ENCODE measurements around the gene ZFHX3. TPM values are rescaled to one million over a fixed set of nuclear protein-coding genes. Genes with fewer than 3 reads are reported as not detected.

The ZFHX3 gene
- total and polyA plus RNA-seq, 2 donors (not counting 3 experiments of a cell fraction or from before 2014, with no cell fraction given) = 3.7 to 18.8 TPM

GRCh38 chr16:72845322-72846020 lies 202.5 kb downstream of the ZFHX3 start:
- Histone ChIP-seq H3K4me3 (replicated peaks in 1 of 3; ENCODE audit: insufficient read depth in 1 of 3, low read depth in 1 of 3, low read length in 3 of 3) (no peak overlapping the region), H4K20me1 (replicated peaks; ENCODE audit: control insufficient read depth, extremely low read depth, insufficient read depth, low read length) (no peaks in the 10 kb centered on the region), H3K9me1 (replicated peaks; ENCODE audit: control insufficient read depth, extremely low read depth, insufficient read depth, low read length) (no peaks in the 10 kb centered on the region), H3K27ac (ENCODE audit: insufficient read depth, low read depth, low read length) (no peak overlapping the region), H3K79me2 (ENCODE audit: control insufficient read depth, insufficient read depth, low read length) (no peaks in the 10 kb centered on the region), H3K9ac (replicated peaks; ENCODE audit: extremely low read depth, insufficient read depth, low read length) (no peak overlapping the region), H3K4me2 (ENCODE audit: insufficient read depth, low read length) (no peak overlapping the region), H3K27me3 (ENCODE audit: control insufficient read depth in 2 of 2, insufficient read depth in 2 of 2, low read length in 2 of 2) (no peaks in the 10 kb centered on the region), H3K4me1 (ENCODE audit: control insufficient read depth, extremely low read depth, insufficient read depth, low read length) (peaks cover 16% of the 10 kb centered on the region), H3K9me3 (replicated peaks; ENCODE audit: control insufficient read depth, insufficient read depth, low read length) (no peaks in the 10 kb centered on the region), H3K36me3 (ENCODE audit: control insufficient read depth in 2 of 2, extremely low read depth in 1 of 2, insufficient read depth in 2 of 2, low read length in 2 of 2) (no peaks in the 10 kb centered on the region), H2AFZ (ENCODE audit: low read depth, low read length) (no peak overlapping the region)
- ChIA-PET CTCF (interaction anchor here (0.7 to 1.8 kb wide), 4 partner anchors 12 to 30 kb away, joined by 3 to 8 read pairs (median 3); no protein-coding TSS in a partner anchor), POLR2A (no interaction called here)
- FAIRE-seq = no peak
- DNase-seq (ENCODE audit: low read depth, low spot score) = no peak
- no peak for TF ChIP-seq MAX (IDR thresholded peaks at IDR 0.05; ENCODE audit: insufficient read depth, insufficient read length)
- no peak for TF ChIP-seq GATA2 (IDR thresholded peaks at IDR 0.05; ENCODE audit: insufficient read depth, insufficient read length, low read depth, low read length)
- TF ChIP-seq MYC (IDR thresholded peaks at IDR 0.05; ENCODE audit: low read depth, low read length) = no peak
- TF ChIP-seq EZH2 (IDR thresholded peaks at IDR 0.05; ENCODE audit: borderline replicate concordance, low read depth, low read length, severe bottlenecking) = no peak
- TF ChIP-seq, protein P1, sequence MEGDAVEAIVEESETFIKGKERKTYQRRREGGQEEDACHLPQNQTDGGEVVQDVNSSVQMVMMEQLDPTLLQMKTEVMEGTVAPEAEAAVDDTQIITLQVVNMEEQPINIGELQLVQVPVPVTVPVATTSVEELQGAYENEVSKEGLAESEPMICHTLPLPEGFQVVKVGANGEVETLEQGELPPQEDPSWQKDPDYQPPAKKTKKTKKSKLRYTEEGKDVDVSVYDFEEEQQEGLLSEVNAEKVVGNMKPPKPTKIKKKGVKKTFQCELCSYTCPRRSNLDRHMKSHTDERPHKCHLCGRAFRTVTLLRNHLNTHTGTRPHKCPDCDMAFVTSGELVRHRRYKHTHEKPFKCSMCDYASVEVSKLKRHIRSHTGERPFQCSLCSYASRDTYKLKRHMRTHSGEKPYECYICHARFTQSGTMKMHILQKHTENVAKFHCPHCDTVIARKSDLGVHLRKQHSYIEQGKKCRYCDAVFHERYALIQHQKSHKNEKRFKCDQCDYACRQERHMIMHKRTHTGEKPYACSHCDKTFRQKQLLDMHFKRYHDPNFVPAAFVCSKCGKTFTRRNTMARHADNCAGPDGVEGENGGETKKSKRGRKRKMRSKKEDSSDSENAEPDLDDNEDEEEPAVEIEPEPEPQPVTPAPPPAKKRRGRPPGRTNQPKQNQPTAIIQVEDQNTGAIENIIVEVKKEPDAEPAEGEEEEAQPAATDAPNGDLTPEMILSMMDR (IDR thresholded peaks at IDR 0.05; ENCODE audit: extremely low read depth in 1 of 2, insufficient read depth in 1 of 2, low read depth in 1 of 2, low read length in 2 of 2) = no peak
- TF ChIP-seq FOS (IDR thresholded peaks at IDR 0.05; ENCODE audit: borderline replicate concordance, insufficient read depth, low read length) = no peak
- no peak for TF ChIP-seq POLR2AphosphoS5 (IDR thresholded peaks at IDR 0.05; ENCODE audit: insufficient read depth, low read depth, low read length)
- intact Hi-C loops (cut with micrococcal nuclease) = loop anchor here (5.0 to 10.0 kb wide), 3 partner anchors 212 to 352 kb away; no protein-coding TSS in a partner anchor
- dilution Hi-C loops (cut with MboI; ENCODE audit: extremely low pct_ligation_motif_present, low sequenced_read_pairs) = no loop called here
- no TSS peak for BruUV-seq (replicated peaks)

Data from endothelial cell of umbilical vein (primary cell).